HG02798 (cell line): Measurements from ENCODE around the gene LAMB2.

Experiments used
- ATAC-seq: cut with Tn5 transposase; IDR thresholded peaks from one replicate; pipeline ENCODE4 v1.9.1; 2021; ENCODE audit warnings: mild to moderate bottlenecking; ENCODE audit not compliant: unreplicated experiment, poor library complexity

Gene LAMB2

DNA sequence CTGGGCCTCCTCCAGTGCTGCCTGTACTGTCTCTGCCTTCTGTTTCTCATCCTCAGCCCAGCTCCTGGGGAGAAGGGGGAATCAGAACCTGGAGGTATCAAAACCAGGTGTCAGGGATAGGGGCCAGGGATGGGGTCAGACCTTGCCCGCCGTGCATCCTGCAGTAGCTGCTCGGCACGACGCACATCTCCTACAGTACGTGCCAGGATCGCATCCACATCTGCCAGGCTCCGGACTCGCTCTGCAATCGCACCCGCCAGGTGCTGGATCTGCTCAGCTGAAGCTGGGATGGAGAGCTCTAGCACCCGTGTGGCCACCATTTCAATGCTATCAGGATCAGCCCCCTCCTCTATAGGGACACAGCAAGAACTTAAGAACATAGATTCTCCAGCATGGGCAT, 10.8 kb downstream of the LAMB2 start:
- no peak for ATAC-seq

GRCh38 chr3:49121132-49121736, 11.6 kb downstream of the LAMB2 start:
- no peak for ATAC-seq

GRCh38 chr3:49120438-49121131, 12.3 kb downstream of the LAMB2 start, which contains the start of gene USP19:
TSS of gene USP19 (minus strand) at chr3:49120823. CDS start at chr3:49119145, 1,678 bp downstream.
- ATAC-seq = peak; percentile 91

DNA sequence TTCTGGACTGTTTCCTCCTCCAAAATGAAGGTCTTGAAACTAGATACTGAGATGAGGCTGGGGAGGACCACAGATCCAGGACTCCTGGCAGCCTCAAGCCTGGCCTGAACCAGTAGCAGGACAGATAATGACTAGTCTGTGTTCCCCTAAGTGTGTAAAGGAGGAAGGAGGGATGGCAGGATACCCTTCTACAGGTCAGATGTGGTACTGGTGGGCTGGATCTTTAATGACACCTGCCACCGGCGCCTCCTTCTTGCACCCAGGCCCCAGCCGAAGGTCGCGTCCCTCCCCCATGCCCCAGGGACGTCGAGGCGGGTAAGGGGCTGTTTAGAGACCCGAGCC, 12.8 kb downstream of the LAMB2 start:
- ATAC-seq = peak; percentile 1

DNA sequence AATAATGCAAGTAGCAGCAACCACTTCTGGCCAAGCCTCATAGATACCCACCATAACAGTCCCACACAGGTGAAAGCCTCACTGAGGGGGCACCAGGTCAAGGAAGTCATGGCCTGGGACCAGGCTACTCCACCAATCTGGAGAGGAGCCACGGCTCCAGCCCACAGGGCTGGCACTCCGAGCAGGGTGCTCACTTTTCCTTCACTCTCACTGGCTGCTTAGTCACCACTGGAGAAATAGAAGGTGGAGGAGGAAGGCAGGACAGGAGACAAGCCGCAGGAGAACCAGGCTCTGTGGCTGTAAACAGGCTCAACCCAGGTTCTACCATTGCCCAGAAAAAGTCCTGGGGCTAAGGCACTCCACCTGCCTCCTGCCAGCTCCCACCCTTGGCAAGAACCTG, 13.4 kb downstream of the LAMB2 start:
- no peak for ATAC-seq

DNA sequence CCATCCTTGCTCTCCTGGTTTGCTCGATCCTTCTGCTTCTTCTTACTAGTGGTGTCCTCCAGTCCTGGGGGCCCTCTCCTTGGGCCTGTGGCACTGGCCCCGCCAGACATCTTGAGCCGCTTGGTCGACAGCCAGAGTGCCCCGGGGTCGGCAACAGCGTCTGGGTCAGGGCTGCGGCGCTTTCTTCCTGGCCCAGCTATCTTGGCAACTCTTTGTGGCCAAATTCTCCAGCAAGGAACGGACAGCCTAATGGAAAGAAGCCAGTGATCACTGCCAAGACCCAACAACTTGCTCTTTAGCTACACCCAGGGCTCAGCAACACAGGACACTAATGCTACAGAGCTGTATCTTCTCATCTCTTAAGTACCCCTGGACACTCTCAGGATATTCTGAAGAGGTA, 13.8 kb downstream of the LAMB2 start:
- no peak for ATAC-seq

- no peak for ATAC-seq
Measured at GRCh38 chr3:49112262-49112661, 20.6 kb downstream of the LAMB2 start.

DNA sequence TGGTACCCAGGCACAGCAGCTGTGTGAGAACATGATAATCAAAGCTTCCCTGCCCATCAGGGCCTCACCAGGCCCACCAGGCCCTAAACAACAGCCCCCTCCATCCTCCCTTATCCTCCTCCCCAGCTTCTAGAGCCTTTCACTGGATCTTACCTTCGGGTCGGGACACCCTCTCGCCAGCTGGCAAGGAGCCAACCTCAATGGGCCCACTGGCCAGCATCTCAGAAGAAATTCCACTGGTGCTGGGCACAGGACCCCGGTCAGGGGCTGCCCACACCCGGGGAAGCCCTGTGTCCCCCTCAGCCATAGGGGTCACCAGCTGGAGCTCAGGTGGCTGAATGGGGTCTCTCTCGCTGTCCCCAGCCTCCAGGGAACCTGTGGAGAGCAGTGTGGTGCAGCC, 21.5 kb downstream of the LAMB2 start:
- no peak for ATAC-seq

GRCh38 chr3:49110780-49111179, 22.1 kb downstream of the LAMB2 start:
- ATAC-seq = no peak

DNA sequence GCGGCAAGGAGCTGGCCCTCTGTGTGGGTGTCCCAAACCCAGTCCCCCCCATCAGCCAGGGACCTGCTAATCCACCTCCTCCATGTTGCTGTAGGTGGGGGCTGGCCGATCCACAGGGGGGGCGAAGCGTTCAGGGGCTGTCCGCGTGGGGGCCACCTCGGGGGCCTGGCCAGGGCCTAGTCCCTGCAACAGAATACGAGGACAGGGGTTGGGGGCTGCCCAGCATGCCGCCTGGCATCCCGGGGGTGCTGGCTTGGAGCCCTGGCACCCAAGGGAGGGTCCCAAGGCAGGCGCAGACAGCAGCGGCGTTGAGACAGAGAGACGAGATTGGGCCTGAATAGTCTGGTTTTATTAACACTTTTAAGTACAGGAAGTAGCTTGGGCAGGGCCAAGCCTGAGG, 24.5 kb downstream of the LAMB2 start:
- ATAC-seq = no peak

DNA sequence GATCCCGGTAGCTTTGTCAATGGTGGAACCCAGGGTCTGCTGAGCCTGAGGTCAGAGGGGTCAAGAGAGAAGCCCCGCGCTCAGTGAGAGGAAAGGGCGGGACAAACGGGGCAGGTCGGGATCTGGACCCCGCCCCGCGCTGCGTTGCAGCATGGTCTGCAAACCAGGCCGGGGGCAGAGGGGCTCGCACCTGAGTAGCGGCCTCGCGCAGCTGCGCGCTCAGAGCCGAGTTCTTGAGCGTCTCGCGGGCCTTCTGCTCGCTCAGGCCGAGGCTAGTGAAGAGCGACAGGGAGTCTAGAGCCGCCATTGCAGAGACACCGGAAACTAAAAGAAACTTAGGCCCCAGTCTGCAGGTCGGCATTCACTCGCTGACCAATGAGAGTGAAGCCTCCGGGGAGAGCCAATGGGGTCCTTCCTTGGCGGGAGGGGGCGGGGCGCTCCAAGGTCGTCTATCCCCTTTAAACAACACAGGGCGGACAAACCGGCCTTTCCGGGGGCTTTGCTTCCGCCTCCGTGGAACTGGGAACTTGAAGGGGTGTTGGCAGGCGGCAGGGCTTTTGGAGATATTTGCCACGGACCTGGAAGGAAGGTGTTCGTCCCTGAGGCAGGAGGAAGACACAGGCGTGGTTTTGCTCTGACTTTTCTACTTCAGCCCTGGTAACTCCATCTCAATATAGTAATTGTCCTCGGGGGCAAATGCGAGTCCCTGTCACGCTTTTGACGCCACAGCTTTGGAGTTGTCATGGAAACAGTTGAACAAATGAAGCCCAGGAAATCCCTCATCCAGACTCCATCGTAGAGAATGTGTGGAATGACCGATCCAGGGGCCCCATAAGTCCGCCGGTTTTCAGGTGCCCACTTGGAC, 28.2 kb downstream of the LAMB2 start, which contains the start of gene QARS1:
TSS of gene QARS1 (minus strand) at position 331 of the 865 bp plus-strand sequence. CDS start at position 307, 24 bp downstream.
- ATAC-seq = peak; percentile 95

DNA sequence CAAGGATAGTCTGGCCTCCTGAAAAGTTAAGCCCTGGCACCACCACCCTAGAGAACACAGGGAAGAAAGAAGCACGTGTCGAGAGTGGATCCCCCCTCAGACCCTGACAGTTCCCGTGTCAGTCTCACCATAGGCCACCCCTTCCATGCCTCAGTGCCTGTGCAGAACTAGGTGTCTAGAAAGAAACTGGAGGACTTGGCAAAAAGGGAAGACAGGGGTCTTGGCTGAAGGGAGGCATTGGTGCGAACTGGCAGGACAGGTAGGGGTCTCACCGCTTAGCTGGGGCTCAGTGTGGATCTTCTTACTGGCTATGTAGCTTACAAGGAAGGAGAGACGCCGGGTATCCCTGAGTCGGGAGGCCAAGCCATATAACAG, 28.8 kb downstream of the LAMB2 start:
- ATAC-seq = no peak

GRCh38 chr3:49100046-49100615, 32.7 kb downstream of the LAMB2 start:
- ATAC-seq = no peak

DNA sequence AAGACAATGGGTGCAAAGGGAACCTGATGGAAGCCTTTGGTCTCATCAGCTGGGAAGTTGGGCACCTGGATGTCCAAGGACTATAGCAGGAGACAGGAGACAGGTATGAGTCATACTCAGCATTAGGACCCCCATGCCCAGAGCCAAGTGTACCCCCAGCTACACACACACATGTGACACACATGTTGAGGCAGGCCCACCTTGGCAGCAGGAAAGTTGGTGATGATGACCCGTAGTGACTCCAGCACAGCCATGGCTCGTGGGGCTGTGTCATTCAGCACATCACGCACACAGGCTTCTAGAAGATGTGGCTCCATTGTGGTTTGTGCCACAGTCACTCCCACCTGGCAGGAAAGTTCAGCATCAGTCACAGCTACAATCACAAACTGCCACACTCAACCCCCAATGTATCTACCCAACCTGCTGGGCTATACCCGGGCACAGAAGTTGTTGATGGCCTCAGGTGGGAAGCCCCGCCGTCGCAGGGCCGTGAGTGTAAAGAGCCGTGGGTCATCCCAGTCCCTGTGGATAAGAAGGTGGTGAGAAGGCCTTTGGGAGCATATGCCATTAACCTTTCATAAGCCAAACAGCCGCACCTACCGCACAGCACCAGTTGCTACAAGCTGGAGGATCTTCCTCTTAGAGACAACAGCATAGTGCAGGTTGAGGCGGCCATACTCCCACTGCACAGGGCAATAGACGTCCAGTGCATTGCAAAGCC, 33.8 kb downstream of the LAMB2 start:
- ATAC-seq = no peak

DNA sequence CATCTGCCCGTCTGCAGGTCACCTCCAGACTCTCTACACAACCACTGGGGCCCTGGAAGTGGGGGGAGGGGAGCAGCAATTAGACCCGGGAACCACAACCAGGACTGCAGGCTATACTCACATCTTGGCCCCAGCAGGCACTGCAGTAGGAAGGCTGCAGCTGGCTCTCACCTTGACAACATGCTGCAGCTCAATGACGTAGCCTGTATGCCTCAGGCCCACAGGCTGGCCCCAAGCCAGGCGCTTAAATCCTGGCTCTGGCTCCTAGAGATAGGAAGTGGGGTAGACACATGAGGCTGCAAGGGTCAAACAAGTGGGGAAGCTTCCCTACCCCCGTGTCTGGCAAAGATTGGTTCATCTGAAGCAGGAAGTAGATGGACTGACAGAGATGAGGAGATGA, 34.4 kb downstream of the LAMB2 start:
- ATAC-seq = no peak

DNA sequence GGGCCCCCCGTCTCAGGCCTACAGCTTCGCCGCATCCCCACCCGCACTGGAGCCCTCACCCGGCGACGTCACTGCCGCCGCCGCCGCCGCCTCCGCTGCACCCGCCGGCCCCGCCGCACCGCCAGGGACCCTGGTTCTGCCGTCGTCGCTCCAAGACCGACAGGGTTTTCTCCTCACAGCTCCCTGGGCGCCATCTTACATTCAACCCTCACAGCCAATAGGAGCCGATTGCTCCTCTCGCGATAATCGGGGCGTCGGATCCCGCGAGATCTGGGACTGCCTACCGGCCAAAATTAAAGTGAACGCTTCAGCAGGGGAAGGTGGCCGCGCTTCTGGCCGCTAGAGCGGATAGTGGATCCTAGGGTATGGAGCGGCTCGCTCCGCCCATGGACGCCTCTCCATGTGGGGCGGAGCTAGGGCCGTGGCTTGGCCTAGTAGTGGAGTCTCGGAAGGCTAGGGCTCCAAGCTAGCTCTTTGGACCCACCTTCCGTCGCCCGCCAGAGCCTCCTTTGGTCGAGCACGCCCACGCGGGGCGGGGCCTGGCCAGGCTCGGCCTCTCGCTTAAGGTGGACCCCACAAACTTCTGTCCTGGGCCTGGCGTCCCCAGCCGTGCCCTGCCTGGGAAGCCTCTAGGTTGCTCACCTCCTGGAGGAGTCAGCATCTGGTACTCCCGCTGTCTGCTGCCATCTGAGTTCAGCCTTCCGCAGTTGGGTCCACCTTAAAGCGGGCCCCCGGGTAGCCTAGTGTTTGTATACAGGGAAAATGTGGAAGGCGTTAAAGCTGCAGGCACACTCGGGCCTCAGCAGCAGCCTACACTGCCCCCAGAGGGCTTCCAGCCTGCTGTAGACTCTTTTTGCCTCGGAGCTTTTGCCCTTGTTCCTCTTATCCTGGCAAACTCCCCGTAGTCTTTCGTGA, 38.7 kb downstream of the LAMB2 start, which contains the start of gene QRICH1:
TSS of gene QRICH1 (minus strand) at position 219 of the 915 bp plus-strand sequence. CDS start 17,054 bp downstream, outside the sequence.
- ATAC-seq = peak; percentile 78

GRCh38 chr3:49092938-49093852, 39.7 kb downstream of the LAMB2 start:
- ATAC-seq = peak; percentile 52

DNA sequence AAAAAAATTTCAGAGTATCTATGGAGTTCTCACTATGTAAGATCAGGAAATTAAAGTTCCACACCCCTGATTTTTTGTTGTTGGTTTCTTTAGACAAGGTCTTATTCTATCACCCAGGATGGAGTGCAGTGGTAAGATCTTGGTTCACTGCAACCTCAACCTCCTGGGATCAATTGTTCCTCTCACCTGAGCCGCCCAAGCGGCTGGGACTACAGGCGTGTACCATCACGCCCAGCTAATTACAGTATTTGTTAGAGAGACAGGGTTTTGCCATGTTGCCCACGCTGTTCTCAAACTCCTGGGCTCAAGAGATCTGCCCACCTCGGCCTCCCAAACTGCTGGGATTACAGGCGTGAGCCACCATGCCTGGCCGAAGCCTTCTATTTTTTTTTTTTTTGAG, 51.4 kb downstream of the LAMB2 start:
- no peak for ATAC-seq
